HepG2 (cell line): ENCODE data around the gene NGEF. TPM values are rescaled to one million over a fixed set of nuclear protein-coding genes. Genes with fewer than 3 reads are reported as not detected.

ENCODE experiments used
- ATAC-seq: fragments of 200-7000 bp; cut with Tn5 transposase; 3 replicates; pipeline ENCODE4 v1.9.1; 2020; ENCODE audit warnings: mild to moderate bottlenecking, moderate library complexity
- BruUV-seq: library from RNA; stranded (reverse); fragments of 400-500 nt; replicated peaks from 2 replicates; lab custom pipeline; 2021; lab: Mats Ljungman, UMichigan
- CTCF ChIA-PET: fragments of 300-600 bp; formaldehyde crosslinking; extraction: SDS; loops from one replicate; lab custom pipeline; 2021; ENCODE audit warnings: low total read pairs, inconsistent platforms, low intra/inter-chr PET ratio; lab: Yijun Ruan, JAX
- POLR2A ChIA-PET: fragments of 350-600 bp; sonication (Branson Sonifier 250); formaldehyde crosslinking; loops from one replicate; lab custom pipeline; 2020; ENCODE audit warnings: antibody characterized with exemption, inconsistent platforms; lab: Yijun Ruan, JAX
- DNase-seq: peaks from one replicate; pipeline ENCODE4 v3.0.0-alpha.2; 2015; ENCODE audit warnings: low spot score
- FAIRE-seq: peaks from 3 replicates; lab custom pipeline; 2011; peaks lifted over from hg19 to GRCh38; lab: Jason Lieb, UNC
- H2AFZ ChIP-seq: one replicate; pipeline ENCODE4 v1.6.1; 2011; ENCODE audit warnings: low read length, inconsistent platforms
- H3K27ac ChIP-seq: fragments of 300-600 bp; 3 replicates; pipeline ENCODE4 v1.8.0; 2011; ENCODE audit warnings: mixed run types, mild to moderate bottlenecking, mixed read lengths, low read length, inconsistent platforms; ENCODE audit not compliant: insufficient read depth; ENCODE audit errors: extremely low read length
- H3K27me3 ChIP-seq, 2 experiments: fragments of 200-600 bp in 1 of 2; 2 replicates in 1 of 2; 3 replicates in 1 of 2; pipeline versions ENCODE4 v1.6.0 to v1.8.0; 2011; ENCODE audit warnings: low read length in 2 of 2, mild to moderate bottlenecking in 2 of 2, moderate library complexity in 2 of 2, inconsistent platforms in 1 of 2; ENCODE audit not compliant: insufficient read depth in 2 of 2, control insufficient read depth in 1 of 2
- H3K36me3 ChIP-seq, 2 experiments: fragments of 200-600 bp in 1 of 2; replicated peaks in 1 of 2; 2 replicates in 1 of 2; 3 replicates in 1 of 2; pipeline versions ENCODE4 v1.5.1 to v1.8.0; 2011; ENCODE audit warnings: low read length in 2 of 2, inconsistent platforms in 1 of 2; ENCODE audit not compliant: insufficient read depth in 2 of 2, control insufficient read depth in 1 of 2
- H3K4me1 ChIP-seq: 2 replicates; pipeline ENCODE4 v1.5.1; 2012; ENCODE audit warnings: low read length, inconsistent platforms; ENCODE audit not compliant: insufficient read depth
- H3K4me2 ChIP-seq: 2 replicates; pipeline ENCODE4 v1.6.0; 2011; ENCODE audit warnings: low read depth, low read length, inconsistent platforms
- H3K4me3 ChIP-seq, 3 experiments: fragments of 200-600 bp in 1 of 3; sonication (generic), shearing (Covaris generic) in 1 of 3; replicated peaks in 1 of 3; 2 replicates each; pipeline ENCODE4 v1.5.1; 2011 to 2016; ENCODE audit warnings: low read length in 3 of 3, inconsistent platforms in 2 of 3, low read depth in 2 of 3, mild to moderate bottlenecking in 2 of 3, control low read depth in 1 of 3, mixed read lengths in 1 of 3; ENCODE audit not compliant: insufficient read depth in 1 of 3
- H3K79me2 ChIP-seq: one replicate; pipeline ENCODE4 v1.6.1; 2011; ENCODE audit warnings: low read length, inconsistent platforms; ENCODE audit not compliant: insufficient read depth
- H3K9ac ChIP-seq: 2 replicates; pipeline ENCODE4 v1.6.0; 2011; ENCODE audit warnings: mild to moderate bottlenecking, low read depth, low read length, inconsistent platforms; ENCODE audit not compliant: insufficient read depth
- H3K9me3 ChIP-seq: 2 replicates; pipeline ENCODE4 v1.5.1; 2012; ENCODE audit warnings: mild to moderate bottlenecking, low read length
- H4K20me1 ChIP-seq: 2 replicates; pipeline ENCODE4 v1.6.0; 2011; ENCODE audit warnings: inconsistent platforms, mild to moderate bottlenecking, low read length, moderate library complexity; ENCODE audit not compliant: insufficient read depth
- ATF7 ChIP-seq, 2 experiments: fragments of 450-650 bp in 1 of 2; sonication (generic) in 1 of 2; formaldehyde crosslinking in 1 of 2; IDR thresholded peaks; 2 replicates each; pipeline versions ENCODE4 v1.4.0 to v1.6.1; 2016 to 2020; ENCODE audit warnings: antibody characterized with exemption in 1 of 2, mild to moderate bottlenecking in 1 of 2, missing genetic modification reagents in 1 of 2
- BCL6 ChIP-seq: IDR thresholded peaks from 2 replicates; pipeline ENCODE4 v1.6.1; 2016; ENCODE audit warnings: missing genetic modification reagents, missing compliant biosample characterization
- KAT2B ChIP-seq: fragments of 150-350 bp; IDR thresholded peaks from 2 replicates; pipeline ENCODE4 v1.6.1; 2014; ENCODE audit warnings: low read depth, low read length, borderline replicate concordance
- NPAS2 ChIP-seq: sonication (generic); formaldehyde crosslinking; IDR thresholded peaks from 2 replicates; pipeline ENCODE4 v1.8.0; 2022; ENCODE audit warnings: mild to moderate bottlenecking, missing genetic modification reagents, borderline replicate concordance
- WGBS: methylation state at CpG from one replicate; pipeline ENCODE4 v1.1.6; 2017; ENCODE audit warnings: low lambda C conversion rate; 5-methylcytosine and 5-hydroxymethylcytosine counted together
- in situ Hi-C: cut with HindIII; loops from 2 replicates; pipeline ENCODE4 v1.10.0; 2017; ENCODE audit warnings: low pct_unique_long_range_greater_than_20kb; ENCODE audit not compliant: extremely low pct_ligation_motif_present
- intact Hi-C: fragments of 100-400 bp; cut with micrococcal nuclease; formaldehyde crosslinking; loops from one replicate; pipeline ENCODE4 v1.10.0; 2022; ENCODE audit not compliant: unreplicated experiment
- polyA plus RNA-seq, 8 experiments: library from polyadenylated mRNA; depleted of rRNA in 3 of 8; stranded (reverse) in 7 of 8; unstranded in 1 of 8; fragments of >200 nt; fragmentation: Illumina TruSeq in 4 of 8; extraction: Trizol in 4 of 8; gene quantifications; 2 replicates each; pipeline versions ENCODE4 v1.2.1 to v1.2.3, GENCODE V29; 2011 to 2016; ENCODE audit warnings: low read depth in 4 of 8, missing spikeins in 1 of 8, mixed read lengths in 1 of 8; ENCODE audit not compliant: insufficient read depth in 1 of 8
- total RNA-seq, 5 experiments: library from RNA; depleted of rRNA; stranded (reverse); fragments of >200 nt; fragmentation: Illumina TruSeq; extraction: Trizol; gene quantifications; 2 replicates each; pipeline ENCODE4 v1.2.3, GENCODE V29; 2016; ENCODE audit warnings: low read depth in 1 of 5
- TF ChIP-seq, protein P1 (sequence below): IDR thresholded peaks from 2 replicates; pipeline ENCODE4 v1.6.1; 2012; ENCODE audit warnings: low read length, improper control_type of control experiment

NGEF gene
- total and polyA plus RNA-seq, 2 of the 13 experiments (the other 11 are each of a cell fraction or from before 2014, with no cell fraction given), result 14.4 to 36.9 TPM

DNA sequence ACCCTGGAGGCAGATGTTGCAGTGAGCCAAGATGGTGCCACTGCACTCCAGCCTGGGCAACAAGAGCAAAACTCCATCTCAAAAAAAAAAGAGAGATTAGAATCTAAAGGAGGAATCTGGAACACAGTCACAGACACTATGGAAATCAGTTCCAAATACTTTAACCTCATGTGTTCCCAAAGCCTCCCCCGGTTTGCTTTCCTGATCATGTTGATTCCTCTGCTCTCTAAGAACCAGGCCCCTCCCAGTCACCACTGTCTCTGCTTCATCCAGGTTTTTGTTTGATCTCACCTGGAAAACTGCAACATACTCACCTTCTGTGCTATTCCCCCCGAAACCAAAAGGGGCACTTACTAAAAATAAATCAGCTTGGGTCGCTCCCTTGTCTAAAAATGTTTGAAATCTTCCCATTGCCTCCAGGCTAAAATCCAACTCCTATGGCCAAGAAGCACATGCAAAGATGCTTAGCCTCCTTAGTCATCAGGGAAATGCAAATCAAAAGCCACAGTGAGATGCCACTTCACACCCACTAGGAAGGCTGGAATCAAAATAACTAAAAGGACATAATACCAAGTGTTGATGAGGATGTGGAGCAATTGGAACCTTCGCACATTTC, 13.2 kb upstream of the NGEF start (continued):
- TF ChIP-seq, protein P1, sequence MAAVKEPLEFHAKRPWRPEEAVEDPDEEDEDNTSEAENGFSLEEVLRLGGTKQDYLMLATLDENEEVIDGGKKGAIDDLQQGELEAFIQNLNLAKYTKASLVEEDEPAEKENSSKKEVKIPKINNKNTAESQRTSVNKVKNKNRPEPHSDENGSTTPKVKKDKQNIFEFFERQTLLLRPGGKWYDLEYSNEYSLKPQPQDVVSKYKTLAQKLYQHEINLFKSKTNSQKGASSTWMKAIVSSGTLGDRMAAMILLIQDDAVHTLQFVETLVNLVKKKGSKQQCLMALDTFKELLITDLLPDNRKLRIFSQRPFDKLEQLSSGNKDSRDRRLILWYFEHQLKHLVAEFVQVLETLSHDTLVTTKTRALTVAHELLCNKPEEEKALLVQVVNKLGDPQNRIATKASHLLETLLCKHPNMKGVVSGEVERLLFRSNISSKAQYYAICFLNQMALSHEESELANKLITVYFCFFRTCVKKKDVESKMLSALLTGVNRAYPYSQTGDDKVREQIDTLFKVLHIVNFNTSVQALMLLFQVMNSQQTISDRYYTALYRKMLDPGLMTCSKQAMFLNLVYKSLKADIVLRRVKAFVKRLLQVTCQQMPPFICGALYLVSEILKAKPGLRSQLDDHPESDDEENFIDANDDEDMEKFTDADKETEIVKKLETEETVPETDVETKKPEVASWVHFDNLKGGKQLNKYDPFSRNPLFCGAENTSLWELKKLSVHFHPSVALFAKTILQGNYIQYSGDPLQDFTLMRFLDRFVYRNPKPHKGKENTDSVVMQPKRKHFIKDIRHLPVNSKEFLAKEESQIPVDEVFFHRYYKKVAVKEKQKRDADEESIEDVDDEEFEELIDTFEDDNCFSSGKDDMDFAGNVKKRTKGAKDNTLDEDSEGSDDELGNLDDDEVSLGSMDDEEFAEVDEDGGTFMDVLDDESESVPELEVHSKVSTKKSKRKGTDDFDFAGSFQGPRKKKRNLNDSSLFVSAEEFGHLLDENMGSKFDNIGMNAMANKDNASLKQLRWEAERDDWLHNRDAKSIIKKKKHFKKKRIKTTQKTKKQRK, result no peak
- TF ChIP-seq NPAS2, result no peak

DNA sequence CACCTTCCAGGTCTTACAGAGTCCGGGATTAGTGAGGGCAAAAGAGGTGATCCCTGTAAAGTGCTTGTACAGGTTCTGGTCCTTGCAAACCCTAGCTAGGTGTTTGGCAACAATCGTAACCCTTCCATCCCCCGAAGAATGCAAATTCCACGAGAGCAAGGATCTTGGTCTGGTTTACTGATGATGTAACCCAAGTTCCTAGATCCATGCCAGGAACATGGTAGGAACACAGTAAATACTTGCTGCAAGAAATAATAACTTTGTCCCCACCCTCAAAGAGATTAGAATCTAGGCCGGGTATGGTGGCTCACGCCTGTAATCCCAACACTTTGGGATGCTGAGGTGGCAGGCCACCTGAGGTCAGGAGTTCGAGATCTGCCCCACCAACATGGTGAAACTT, 12.7 kb upstream of the NGEF start:
- H3K9me3 ChIP-seq, result no peaks in the 10 kb centered on the region
- no peaks in the 10 kb centered on the region for H3K79me2 ChIP-seq
- no peak overlapping the region for H3K27ac ChIP-seq
- in situ Hi-C loops (loop anchor here (10.0 kb wide), 1 partner anchor 171 kb away; no protein-coding TSS in a partner anchor), intact Hi-C loops (no loop called here)
- H2AFZ ChIP-seq, result no peak overlapping the region
- H3K27me3 ChIP-seq, result peaks cover 3 to 17% of the 10 kb centered on the region in 2 experiments; a peak in 2 of 5 replicates
- H3K4me2 ChIP-seq, result no peak overlapping the region
- ChIA-PET POLR2A (no interaction called here), CTCF (no interaction called here)
- TF ChIP-seq ATF7 (IDR thresholded peaks at IDR 0.05), result peak; percentile 33; the same call in 1 of the 2 replicates
- TF ChIP-seq ATF7 (CRISPR knock-in tag; IDR thresholded peaks at IDR 0.05), result no peak
- TF ChIP-seq BCL6 (CRISPR knock-in tag), result peak; percentile 94
- no peak for TF ChIP-seq KAT2B
- DNase-seq (no peak), FAIRE-seq (no peak), ATAC-seq (no peak)
- WGBS, result 26% methylated on average over 7 of the region's 7 CpGs
- H3K4me3 ChIP-seq, result no peak overlapping the region
- no peaks in the 10 kb centered on the region for H4K20me1 ChIP-seq
- no TSS peak for BruUV-seq
- no peaks in the 10 kb centered on the region for H3K36me3 ChIP-seq
- no peaks in the 10 kb centered on the region for H3K4me1 ChIP-seq
- no peak overlapping the region for H3K9ac ChIP-seq
